H9 (cell line): ENCODE data around the gene MBNL1. TPM values are rescaled to one million over a fixed set of nuclear protein-coding genes. Genes with fewer than 3 reads are reported as not detected.
"Not testable (repeated sequence)": the region's sequence is repeated elsewhere in the genome, so short reads cannot be mapped to it uniquely, and the experiment has no call there.

Source experiments
- DNase-seq: peaks from one replicate; pipeline ENCODE4 v3.0.0-alpha.2; 2017
- H2AFZ ChIP-seq: one replicate; pipeline ENCODE4 v1.6.1; 2013; ENCODE audit warnings: mild to moderate bottlenecking, low read length, control low read depth, moderate library complexity
- H2AK5ac ChIP-seq: 2 replicates; pipeline ENCODE4 v1.6.1; 2013; ENCODE audit warnings: low read length, control low read depth, mixed read lengths; ENCODE audit not compliant: insufficient read length
- H2BK120ac ChIP-seq: one replicate; pipeline ENCODE4 v1.6.1; 2013; ENCODE audit warnings: low read depth, mild to moderate bottlenecking, low read length, control low read depth, inconsistent platforms; ENCODE audit not compliant: poor library complexity, severe bottlenecking
- H2BK12ac ChIP-seq: 2 replicates; pipeline ENCODE4 v1.6.1; 2013; ENCODE audit warnings: low read length, control low read depth, mixed read lengths, low read depth; ENCODE audit not compliant: insufficient read length
- H2BK15ac ChIP-seq: 2 replicates; pipeline ENCODE4 v1.6.1; 2013; ENCODE audit warnings: low read depth, low read length, control low read depth
- H2BK20ac ChIP-seq: one replicate; pipeline ENCODE4 v1.6.1; 2013; ENCODE audit warnings: low read depth, mild to moderate bottlenecking, low read length, control low read depth, inconsistent platforms; ENCODE audit not compliant: poor library complexity, severe bottlenecking
- H2BK5ac ChIP-seq: 2 replicates; pipeline ENCODE4 v1.6.1; 2013; ENCODE audit warnings: low read length, control low read depth, mixed read lengths; ENCODE audit not compliant: insufficient read length
- H3K14ac ChIP-seq: 2 replicates; pipeline ENCODE4 v1.6.1; 2013; ENCODE audit warnings: low read length, control low read depth; ENCODE audit not compliant: insufficient read depth
- H3K18ac ChIP-seq: 2 replicates; pipeline ENCODE4 v1.6.1; 2013; ENCODE audit warnings: low read depth, mild to moderate bottlenecking, mixed read lengths, low read length, control low read depth; ENCODE audit not compliant: insufficient read length
- H3K23ac ChIP-seq: 2 replicates; pipeline ENCODE4 v1.6.1; 2013; ENCODE audit warnings: low read length, control low read depth, mixed read lengths, low read depth; ENCODE audit not compliant: insufficient read length
- H3K23me2 ChIP-seq: 2 replicates; pipeline ENCODE4 v1.6.1; 2013; ENCODE audit warnings: low read depth, mild to moderate bottlenecking, mixed read lengths, low read length, control low read depth; ENCODE audit not compliant: insufficient read length, poor library complexity, severe bottlenecking
- H3K27ac ChIP-seq: 2 replicates; pipeline ENCODE4 v1.5.1; 2013; ENCODE audit warnings: low read length, control low read depth, mixed read lengths, low read depth; ENCODE audit not compliant: insufficient read length
- H3K27me3 ChIP-seq: 2 replicates; pipeline ENCODE4 v1.6.1; 2013; ENCODE audit warnings: low read length, control low read depth, inconsistent platforms; ENCODE audit not compliant: insufficient read depth
- H3K4ac ChIP-seq: 2 replicates; pipeline ENCODE4 v1.6.1; 2013; ENCODE audit warnings: low read depth, mild to moderate bottlenecking, control low read depth, inconsistent platforms, low read length, moderate library complexity
- H3K4me1 ChIP-seq: 2 replicates; pipeline ENCODE4 v1.6.1; 2013; ENCODE audit warnings: low read length, control low read depth, inconsistent platforms; ENCODE audit not compliant: insufficient read depth
- H3K4me2 ChIP-seq: 2 replicates; pipeline ENCODE4 v1.6.1; 2013; ENCODE audit warnings: low read length, control low read depth, mixed read lengths; ENCODE audit not compliant: insufficient read length, insufficient read depth
- H3K56ac ChIP-seq: 2 replicates; pipeline ENCODE4 v1.6.1; 2013; ENCODE audit warnings: low read depth, mild to moderate bottlenecking, mixed read lengths, low read length, control low read depth; ENCODE audit not compliant: insufficient read length
- H3K79me1 ChIP-seq: 2 replicates; pipeline ENCODE4 v1.6.1; 2013; ENCODE audit warnings: low read depth, mild to moderate bottlenecking, moderate library complexity, low read length, control low read depth, inconsistent platforms; ENCODE audit not compliant: insufficient read depth, poor library complexity, severe bottlenecking
- H3K79me2 ChIP-seq: 2 replicates; pipeline ENCODE4 v1.6.1; 2013; ENCODE audit warnings: low read length, control low read depth, inconsistent platforms; ENCODE audit not compliant: insufficient read depth
- H3K9ac ChIP-seq: 2 replicates; pipeline ENCODE4 v1.6.1; 2013; ENCODE audit warnings: low read length, control low read depth, mixed read lengths; ENCODE audit not compliant: insufficient read length; ENCODE audit errors: extremely low read depth
- H3K9me3 ChIP-seq: one replicate; pipeline ENCODE4 v1.6.1; 2013; ENCODE audit warnings: low read depth, low read length, inconsistent platforms; ENCODE audit not compliant: control insufficient read depth
- H3T11ph ChIP-seq: one replicate; pipeline ENCODE4 v1.6.1; 2013; ENCODE audit warnings: mild to moderate bottlenecking, low read length, control low read depth, inconsistent platforms
- H4K20me1 ChIP-seq: one replicate; pipeline ENCODE4 v1.6.1; 2013; ENCODE audit not compliant: control insufficient read depth, insufficient read length, insufficient read depth
- H4K5ac ChIP-seq: 2 replicates; pipeline ENCODE4 v1.6.1; 2013; ENCODE audit warnings: low read depth, mild to moderate bottlenecking, mixed read lengths, low read length, control low read depth; ENCODE audit not compliant: insufficient read length
- H4K8ac ChIP-seq: replicated peaks from 2 replicates; pipeline ENCODE4 v1.6.1; 2013; ENCODE audit warnings: low read length, control low read depth, mixed read lengths, low read depth; ENCODE audit not compliant: insufficient read length
- H4K91ac ChIP-seq: 2 replicates; pipeline ENCODE4 v1.6.1; 2013; ENCODE audit warnings: low read depth, mild to moderate bottlenecking, moderate library complexity, mixed read lengths, low read length, control low read depth; ENCODE audit not compliant: insufficient read length
- H3K27ac Mint-ChIP-seq, 3 experiments: 2 replicates in 2 of 3; 3 replicates in 1 of 3; pipeline ENCODE4 v1.8.0; 2020 to 2021; ENCODE audit warnings: mixed read lengths in 3 of 3, mild to moderate bottlenecking in 1 of 3, moderate library complexity in 1 of 3
- H3K27me3 Mint-ChIP-seq: 2 replicates; pipeline ENCODE4 v1.8.0; 2021; ENCODE audit warnings: low read depth, mild to moderate bottlenecking, moderate library complexity, mixed read lengths
- H3K36me3 Mint-ChIP-seq, 3 experiments: 2 replicates in 2 of 3; 3 replicates in 1 of 3; pipeline ENCODE4 v1.8.0; 2020 to 2021; ENCODE audit warnings: low read depth in 3 of 3, mixed read lengths in 3 of 3; ENCODE audit not compliant: insufficient read depth in 1 of 3
- H3K4me1 Mint-ChIP-seq, 2 experiments: 2 replicates each; pipeline ENCODE4 v1.8.0; 2020; ENCODE audit warnings: mixed read lengths in 2 of 2
- H3K4me3 Mint-ChIP-seq, 2 experiments: 2 replicates in 1 of 2; 3 replicates in 1 of 2; pipeline ENCODE4 v1.8.0; 2020 to 2021; ENCODE audit warnings: mild to moderate bottlenecking in 2 of 2, mixed read lengths in 2 of 2, moderate library complexity in 1 of 2
- H3K9me3 Mint-ChIP-seq, 2 experiments: 2 replicates in 1 of 2; 3 replicates in 1 of 2; pipeline ENCODE4 v1.8.0; 2020; ENCODE audit warnings: mild to moderate bottlenecking in 2 of 2, mixed read lengths in 2 of 2, moderate library complexity in 1 of 2
- CTCF ChIP-seq: fragments of 200-600 bp; sonication (generic); conservative IDR thresholded peaks from 3 replicates; pipeline ENCODE4 v1.8.0; 2021; ENCODE audit warnings: antibody characterized with exemption, mild to moderate bottlenecking
- WGBS: extraction: QIAGEN DNeasy Blood & Tissue Kit; methylation state at CpG from one replicate; pipeline ENCODE4 v1.1.7; 2013; ENCODE audit warnings: missing lambda C conversion rate, low lambda C conversion rate, mixed read lengths; ENCODE audit not compliant: insufficient read length; ENCODE audit errors: extremely low coverage; 5-methylcytosine and 5-hydroxymethylcytosine counted together
- total RNA-seq: library from RNA; stranded (reverse); gene quantifications from 2 replicates; pipeline ENCODE4 v1.2.1, GENCODE V29; 2021

MBNL1 gene
- total RNA-seq, 1 experiment from 2014 or later, result 14.9 TPM

DNA sequence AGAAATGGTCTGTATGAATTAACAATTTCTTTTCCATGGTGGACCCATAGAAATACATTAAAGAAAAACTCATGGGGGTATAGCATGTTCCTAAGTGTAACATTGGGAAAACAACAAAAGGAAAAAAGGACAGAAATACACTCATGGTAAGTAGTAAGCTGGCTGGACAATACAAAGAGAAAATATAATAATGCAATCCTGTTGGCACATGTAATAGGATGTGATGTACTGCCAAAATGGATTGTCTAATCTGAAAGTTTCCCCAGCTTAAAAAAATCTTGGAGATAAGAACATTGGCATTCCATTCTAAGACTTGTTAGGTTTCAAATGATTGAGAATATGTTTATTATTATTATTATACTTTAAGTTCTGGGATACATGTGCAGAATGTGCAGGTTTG lies 128.1 kb downstream of the MBNL1 start:
- H3K9me3 ChIP-seq, result no peaks in the 10 kb centered on the region
- no peak overlapping the region for H3K56ac ChIP-seq
- no peak overlapping the region for H3K4me2 ChIP-seq
- no peak overlapping the region for H4K5ac ChIP-seq
- H3K4me3 Mint-ChIP-seq, result no peak overlapping the region
- H3K23ac ChIP-seq, result no peak overlapping the region
- no peak overlapping the region for H2BK20ac ChIP-seq
- H3K14ac ChIP-seq, result no peak overlapping the region
- no peak overlapping the region for H4K91ac ChIP-seq
- H3K4ac ChIP-seq, result no peak overlapping the region
- H3K79me2 ChIP-seq, result peaks cover 4% of the 10 kb centered on the region; the same call in 1 of the 2 replicates
- no peak overlapping the region for H3T11ph ChIP-seq
- no peak for TF ChIP-seq CTCF
- no peak overlapping the region for H4K8ac ChIP-seq
- H3K27me3 Mint-ChIP-seq, result no peaks in the 10 kb centered on the region
- no peak overlapping the region for H3K18ac ChIP-seq
- H3K4me1 ChIP-seq, result 0 out of 2 replicates have a peak, but pooled peaks cover 2% of the 10 kb centered on the region
- no peak overlapping the region for H3K27ac ChIP-seq
- DNase-seq, result no peak
- H2AFZ ChIP-seq, result no peak overlapping the region
- H3K9ac ChIP-seq, result no peak overlapping the region
- no peak overlapping the region for H2BK15ac ChIP-seq
- H2BK12ac ChIP-seq, result no peak overlapping the region
- H3K4me1 Mint-ChIP-seq, result peaks cover 28 to 31% of the 10 kb centered on the region in 2 experiments
- H2AK5ac ChIP-seq, result no peak overlapping the region
- H3K9me3 Mint-ChIP-seq, result peaks cover 0 to 2% of the 10 kb centered on the region in 2 experiments; a peak in 1 of 5 replicates
- H3K36me3 Mint-ChIP-seq, result peaks cover 3 to 7% (median 4%) of the 10 kb centered on the region in 3 experiments; a peak in 4 of 7 replicates
- no peaks in the 10 kb centered on the region for H4K20me1 ChIP-seq
- H3K27me3 ChIP-seq, result no peaks in the 10 kb centered on the region
- no peaks in the 10 kb centered on the region for H3K79me1 ChIP-seq
- H2BK5ac ChIP-seq, result no peak overlapping the region
- no peak overlapping the region for H3K27ac Mint-ChIP-seq
- H2BK120ac ChIP-seq, result no peak overlapping the region
- no peaks in the 10 kb centered on the region for H3K23me2 ChIP-seq

- not testable (repeated sequence) for H3K4me2 ChIP-seq, H3K79me1 ChIP-seq, H4K5ac ChIP-seq, H3K27ac Mint-ChIP-seq, H3K18ac ChIP-seq, H3K27ac ChIP-seq, H3K23me2 ChIP-seq, H3K4me1 ChIP-seq, H3K4me3 Mint-ChIP-seq, H3K4ac ChIP-seq, DNase-seq, H2AK5ac ChIP-seq, H3K9me3 ChIP-seq, H3K9ac ChIP-seq, H2BK5ac ChIP-seq, H3K56ac ChIP-seq, H3K14ac ChIP-seq, H2AFZ ChIP-seq, H3K79me2 ChIP-seq, H2BK20ac ChIP-seq, H2BK12ac ChIP-seq, H2BK120ac ChIP-seq, H4K91ac ChIP-seq, H3K23ac ChIP-seq, H3K9me3 Mint-ChIP-seq, H4K20me1 ChIP-seq, H3K36me3 Mint-ChIP-seq, H2BK15ac ChIP-seq, H3K27me3 ChIP-seq, H4K8ac ChIP-seq, H3K27me3 Mint-ChIP-seq, H3T11ph ChIP-seq
- peaks cover 24 to 31% of the 10 kb centered on the region in 2 experiments for H3K4me1 Mint-ChIP-seq
- WGBS, result no CpG with 5 or more reads among the region's 2 CpGs
Observed at GRCh38 chr3:152397348-152397747, 128.6 kb downstream of the MBNL1 start.
